GM21515 (cell line): ENCODE data around the gene AFMID.
"Not testable (repeated sequence)": the region's sequence is repeated elsewhere in the genome, so short reads cannot be mapped to it uniquely, and the experiment has no call there.

Experiments
- ATAC-seq: cut with Tn5 transposase; IDR thresholded peaks from one replicate; pipeline ENCODE4 v1.9.1; 2021; ENCODE audit not compliant: unreplicated experiment

Gene AFMID

GRCh38 chr17:78219396-78220150 is 32.4 kb downstream of the AFMID start:
- ATAC-seq, result no peak

GRCh38 chr17:78223061-78223460 is 35.9 kb downstream of the AFMID start:
- ATAC-seq, result no peak

GRCh38 chr17:78223765-78224164 is 36.6 kb downstream of the AFMID start:
- no peak for ATAC-seq

GRCh38 chr17:78224231-78225087 is 37.3 kb downstream of the AFMID start:
- no peak for ATAC-seq

- ATAC-seq, result no peak
Measured at GRCh38 chr17:78225088-78225865, 38.1 kb downstream of the AFMID start.

GRCh38 chr17:78226055-78226758 is 39.0 kb downstream of the AFMID start:
- no peak for ATAC-seq

GRCh38 chr17:78226759-78227454 is 39.7 kb downstream of the AFMID start:
- ATAC-seq, result no peak

GRCh38 chr17:78227455-78227916 is 40.3 kb downstream of the AFMID start:
- no peak for ATAC-seq

GRCh38 chr17:78228176-78228575 is 41.0 kb downstream of the AFMID start:
- no peak for ATAC-seq

GRCh38 chr17:78230252-78230962 is 43.2 kb downstream of the AFMID start:
- ATAC-seq, result no peak

- no peak for ATAC-seq
Measured at GRCh38 chr17:78230996-78231935, 44.1 kb downstream of the AFMID start, which contains the start of gene TMEM235. TSS of gene TMEM235 (plus strand) at chr17:78231631. CDS start at chr17:78232024, 393 bp downstream.

- no peak for ATAC-seq
Measured at GRCh38 chr17:78231991-78232858, 45.1 kb downstream of the AFMID start.

GRCh38 chr17:78232859-78233173 is 45.7 kb downstream of the AFMID start:
- no peak for ATAC-seq

- ATAC-seq, result no peak
Measured at GRCh38 chr17:78233678-78234077, 46.5 kb downstream of the AFMID start.

GRCh38 chr17:78234261-78234865 is 47.2 kb downstream of the AFMID start:
- ATAC-seq, result no peak

GRCh38 chr17:78235022-78235421 is 47.9 kb downstream of the AFMID start:
- not testable (repeated sequence) for ATAC-seq

GRCh38 chr17:78235885-78236284 is 48.7 kb downstream of the AFMID start:
- ATAC-seq, result no peak
